Peyer's patch (tissue), 4 donors: Measurements from ENCODE around the gene BDH2. TPM values are rescaled to one million over a fixed set of nuclear protein-coding genes. Genes with fewer than 3 reads are reported as not detected.

Experiments
- DNase-seq, 3 donors: peaks; one replicate each; pipeline ENCODE4 v3.0.0-alpha.2; 2017 to 2019
- H3K27ac ChIP-seq, 4 donors: fragments of 200-600 bp; sonication (generic); one replicate each; pipeline ENCODE4 v1.5.1; 2016 to 2019
- H3K27me3 ChIP-seq, 2 donors: fragments of 200-600 bp; sonication (generic); one replicate each; pipeline ENCODE4 v1.5.1; 2019
- H3K36me3 ChIP-seq, 3 donors: fragments of 200-600 bp; sonication (generic); one replicate each; pipeline ENCODE4 v1.5.1; 2016 to 2019
- H3K4me1 ChIP-seq, 4 donors: fragments of 200-600 bp; sonication (generic); one replicate each; pipeline ENCODE4 v1.5.1; 2016 to 2019
- H3K4me3 ChIP-seq, 4 donors: fragments of 200-600 bp; sonication (generic); 1 replicate in 3 of 4; 2 replicates in 1 of 4; pipeline ENCODE4 v1.5.1; 2016 to 2019; ENCODE audit warnings: mild to moderate bottlenecking in 1 of 4
- H3K9me3 ChIP-seq, 4 donors: fragments of 200-600 bp; sonication (generic); one replicate each; pipeline ENCODE4 v1.5.1; 2016 to 2019; ENCODE audit warnings: mild to moderate bottlenecking in 1 of 4
- CTCF ChIP-seq, 6 experiments: fragments of 450-650 bp in 4 of 6; fragments of 200-600 bp in 2 of 6; sonication (generic) in 1 of 6; IDR thresholded peaks; one replicate each; pipeline ENCODE4 v1.5.1; 2017 to 2019; ENCODE audit warnings: antibody characterized with exemption in 6 of 6, mild to moderate bottlenecking in 3 of 6, moderate library complexity in 1 of 6
- POLR2A ChIP-seq, 2 donors: fragments of 450-650 bp; IDR thresholded peaks; one replicate each; pipeline ENCODE4 v1.5.1; 2017; ENCODE audit warnings: antibody characterized with exemption in 2 of 2, mild to moderate bottlenecking in 2 of 2, moderate library complexity in 2 of 2
- total RNA-seq, 4 donors: library from RNA; depleted of rRNA; stranded (reverse); fragments of >200 nt; gene quantifications; one replicate each; pipeline ENCODE4 v1.1.0, GENCODE V29; 2016

Gene BDH2
- total RNA-seq, 4 donors from 2014 or later = 65.2 to 128 (median 114) TPM

- TF ChIP-seq POLR2A (IDR thresholded peaks at IDR 0.05) = no peak
- TF ChIP-seq CTCF (IDR thresholded peaks at IDR 0.05) = no peak
- DNase-seq = no peak
- no peaks in the 10 kb centered on the region for H3K36me3 ChIP-seq
- no peaks in the 10 kb centered on the region for H3K9me3 ChIP-seq
- no peaks in the 10 kb centered on the region for H3K4me1 ChIP-seq
- H3K27ac ChIP-seq = no peak overlapping the region
- H3K27me3 ChIP-seq = no peaks in the 10 kb centered on the region
- H3K4me3 ChIP-seq = no peak overlapping the region
Observed at GRCh38 chr4:103105558-103106356, 6.1 kb upstream of the BDH2 start.

GRCh38 chr4:103104886-103105285, 5.3 kb upstream of the BDH2 start:
- no peak for TF ChIP-seq CTCF (IDR thresholded peaks at IDR 0.05)
- no peak for TF ChIP-seq POLR2A (IDR thresholded peaks at IDR 0.05)
- Histone ChIP-seq H3K27ac (no peak overlapping the region), H3K4me1 (no peaks in the 10 kb centered on the region), H3K9me3 (no peaks in the 10 kb centered on the region), H3K4me3 (no peak overlapping the region), H3K27me3 (no peaks in the 10 kb centered on the region), H3K36me3 (no peaks in the 10 kb centered on the region)
- DNase-seq = no peak

- TF ChIP-seq POLR2A (IDR thresholded peaks at IDR 0.05) (no peak), CTCF (IDR thresholded peaks at IDR 0.05) (no peak)
- no peak for DNase-seq
- Histone ChIP-seq H3K4me3 (no peak overlapping the region), H3K27ac (no peak overlapping the region), H3K4me1 (peaks cover 0 to 28% (median under 1%) of the 10 kb centered on the region in 4 donors), H3K36me3 (no peaks in the 10 kb centered on the region), H3K9me3 (no peaks in the 10 kb centered on the region), H3K27me3 (no peaks in the 10 kb centered on the region)
Observed at GRCh38 chr4:103100691-103101090, 1.1 kb upstream of the BDH2 start.

- TF ChIP-seq POLR2A (IDR thresholded peaks at IDR 0.05) = no peak
- no peak for TF ChIP-seq CTCF (IDR thresholded peaks at IDR 0.05)
- no peaks in the 10 kb centered on the region for H3K27me3 ChIP-seq
- H3K27ac ChIP-seq = peak overlapping the region; percentile 18 to 62 (median 50)
- peaks cover 0 to 28% (median under 1%) of the 10 kb centered on the region in 4 donors for H3K4me1 ChIP-seq
- H3K9me3 ChIP-seq = no peaks in the 10 kb centered on the region
- H3K36me3 ChIP-seq = no peaks in the 10 kb centered on the region
- no peak for DNase-seq
- peak overlapping the region in 3 of 4 donors; percentile 31 to 54 (median 48) for H3K4me3 ChIP-seq
Observed at GRCh38 chr4:103098756-103099440, 736 bp downstream of the BDH2 start.

- Histone ChIP-seq H3K4me3 (peak overlapping the region in 1 of 4 donors; percentile 54), H3K27ac (peak overlapping the region in 1 of 4 donors; percentile 62)
- DNase-seq = no peak
Observed at GRCh38 chr4:103098341-103098740, 1.3 kb downstream of the BDH2 start.

More at GRCh38 chr4:103098341-103098740, 1.3 kb downstream of the BDH2 start:
- Histone ChIP-seq H3K9me3 (no peaks in the 10 kb centered on the region), H3K4me1 (peaks cover 0 to 28% (median under 1%) of the 10 kb centered on the region in 4 donors), H3K27me3 (no peaks in the 10 kb centered on the region), H3K36me3 (no peaks in the 10 kb centered on the region)
- TF ChIP-seq POLR2A (IDR thresholded peaks at IDR 0.05) = no peak
- no peak for TF ChIP-seq CTCF (IDR thresholded peaks at IDR 0.05)
